ENCODE data around the gene ANKRD23.

DNA sequence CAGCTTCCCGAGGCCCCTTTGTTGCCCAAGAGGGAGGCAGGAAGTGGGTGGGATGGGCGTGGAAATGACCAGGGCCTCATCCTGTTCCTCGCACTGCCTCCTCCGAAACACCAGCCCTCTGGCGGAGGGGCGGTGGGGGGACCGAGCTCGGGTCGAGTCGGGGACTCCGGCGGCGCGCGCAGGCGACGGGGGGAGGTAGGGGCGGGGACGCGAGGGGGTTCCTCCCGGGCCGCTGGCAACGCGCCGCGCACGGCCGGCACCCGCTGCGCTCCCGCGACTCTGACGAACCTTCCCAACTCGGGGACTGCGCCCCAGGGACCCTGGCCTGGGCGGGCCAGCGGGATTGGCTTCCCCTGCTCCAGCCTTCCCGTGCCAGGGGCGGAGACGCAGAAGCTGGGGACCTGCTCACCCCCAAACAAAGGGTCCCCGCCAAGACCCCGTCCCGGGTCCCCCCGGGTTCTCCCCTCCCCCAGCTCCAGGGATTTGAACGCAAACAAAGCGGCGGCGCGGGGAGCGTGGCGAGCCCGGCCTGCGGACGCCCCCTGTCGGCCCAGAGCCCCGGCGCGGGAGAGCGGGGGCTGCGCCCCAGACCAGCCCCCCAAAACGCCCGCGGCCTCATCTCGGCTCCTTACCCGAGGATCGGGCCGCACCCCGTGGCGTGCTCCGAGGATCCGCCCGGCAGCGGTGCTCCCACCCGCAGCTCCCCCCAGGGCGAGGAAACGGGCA is 24.9 kb upstream of the ANKRD23 start:
- TF ChIP-seq, protein P1, sequence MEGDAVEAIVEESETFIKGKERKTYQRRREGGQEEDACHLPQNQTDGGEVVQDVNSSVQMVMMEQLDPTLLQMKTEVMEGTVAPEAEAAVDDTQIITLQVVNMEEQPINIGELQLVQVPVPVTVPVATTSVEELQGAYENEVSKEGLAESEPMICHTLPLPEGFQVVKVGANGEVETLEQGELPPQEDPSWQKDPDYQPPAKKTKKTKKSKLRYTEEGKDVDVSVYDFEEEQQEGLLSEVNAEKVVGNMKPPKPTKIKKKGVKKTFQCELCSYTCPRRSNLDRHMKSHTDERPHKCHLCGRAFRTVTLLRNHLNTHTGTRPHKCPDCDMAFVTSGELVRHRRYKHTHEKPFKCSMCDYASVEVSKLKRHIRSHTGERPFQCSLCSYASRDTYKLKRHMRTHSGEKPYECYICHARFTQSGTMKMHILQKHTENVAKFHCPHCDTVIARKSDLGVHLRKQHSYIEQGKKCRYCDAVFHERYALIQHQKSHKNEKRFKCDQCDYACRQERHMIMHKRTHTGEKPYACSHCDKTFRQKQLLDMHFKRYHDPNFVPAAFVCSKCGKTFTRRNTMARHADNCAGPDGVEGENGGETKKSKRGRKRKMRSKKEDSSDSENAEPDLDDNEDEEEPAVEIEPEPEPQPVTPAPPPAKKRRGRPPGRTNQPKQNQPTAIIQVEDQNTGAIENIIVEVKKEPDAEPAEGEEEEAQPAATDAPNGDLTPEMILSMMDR (IDR thresholded peaks at IDR 0.05) = peak; percentile 17 to 72 (median 23)
- no peak for TF ChIP-seq POLR2A (IDR thresholded peaks at IDR 0.05)
- TF ChIP-seq POLR2AphosphoS5 (IDR thresholded peaks at IDR 0.05) = peak; percentile 67 to 86 (median 74)

Measured in sigmoid colon (tissue), 4 donors.